ENCODE data around the gene STING1. TPM values are rescaled to one million over a fixed set of nuclear protein-coding genes. Genes with fewer than 3 reads are reported as not detected.

The STING1 gene
- total and polyA plus RNA-seq, 2 of the 8 experiments (the other 6 are each of a cell fraction or from before 2014, with no cell fraction given): 0.26 to 0.47 TPM

GRCh38 chr5:139462586-139463276 lies 19.8 kb downstream of the STING1 start, which contains the start of gene ECSCR:
Gene ECSCR (minus strand): TSS chr5:139462743. CDS start chr5:139462670, 73 bp downstream.
- Histone ChIP-seq H4K5ac (ENCODE audit: insufficient read length, low read depth, low read length) (no peak within 1 kb of the TSS), H3K27me3 (replicated peaks in 1 of 4; ENCODE audit: control insufficient read depth in 3 of 4, extremely low read depth in 1 of 4, insufficient read depth in 3 of 4, low read length in 3 of 4) (no peaks in the 10 kb centered on the region), H2BK12ac (ENCODE audit: low read depth, low read length) (peak within 1 kb of the TSS; percentile 96; the same call in 1 of the 2 replicates), H4K8ac (ENCODE audit: extremely low read depth, insufficient read depth, low read length) (no peak within 1 kb of the TSS), H3K4ac (replicated peaks; ENCODE audit: insufficient read length, low read depth, low read length) (no peak within 1 kb of the TSS), H2AK5ac (ENCODE audit: low read depth, low read length) (peak within 1 kb of the TSS; percentile 68; the same call in 1 of the 2 replicates), H3K27ac (ENCODE audit: low read depth, low read length) (no peak within 1 kb of the TSS), H3K23ac (ENCODE audit: insufficient read length) (no peak within 1 kb of the TSS), H3K4me1 (replicated peaks in 1 of 4; ENCODE audit: control insufficient read depth in 3 of 4, insufficient read depth in 4 of 4, low read length in 3 of 4) (peaks cover 5 to 15% (median 12%) of the 10 kb centered on the region in 4 experiments; a peak in 6 of 7 replicates), H2AFZ (ENCODE audit: low read length) (peak within 1 kb of the TSS; percentile 13; the same call in 1 of the 2 replicates), H2BK20ac (ENCODE audit: low read length) (peak within 1 kb of the TSS; percentile 86), H3K56ac (replicated peaks; ENCODE audit: insufficient read length, low read depth, low read length) (no peak within 1 kb of the TSS), H3K23me2 (ENCODE audit: low read depth, low read length) (no peaks in the 10 kb centered on the region), H3K9ac (replicated peaks in 1 of 4; ENCODE audit: extremely low read depth in 1 of 4, low read depth in 3 of 4, low read length in 3 of 4) (no peak within 1 kb of the TSS), H2BK120ac (replicated peaks; ENCODE audit: low read depth, low read length) (no peak within 1 kb of the TSS), H3K18ac (ENCODE audit: extremely low read depth, low read length) (peak within 1 kb of the TSS; percentile 55), H3K79me2 (ENCODE audit: control insufficient read depth in 1 of 2, insufficient read depth in 2 of 2, low read length in 2 of 2) (no peaks in the 10 kb centered on the region), H3K79me1 (ENCODE audit: low read depth, low read length) (no peaks in the 10 kb centered on the region), H3K4me2 (ENCODE audit: insufficient read depth in 1 of 2, low read depth in 2 of 2, low read length in 2 of 2) (peak within 1 kb of the TSS; percentile 32 to 39; a peak in 2 of 4 replicates), H4K91ac (replicated peaks; ENCODE audit: insufficient read length, low read length) (peak within 1 kb of the TSS; percentile 60), H3K14ac (ENCODE audit: insufficient read length) (no peak within 1 kb of the TSS), H2BK5ac (ENCODE audit: low read depth, low read length) (peak within 1 kb of the TSS; percentile 76; the same call in 1 of the 2 replicates), H4K20me1 (replicated peaks in 1 of 2; ENCODE audit: control insufficient read depth in 1 of 2, insufficient read depth in 2 of 2, low read length in 2 of 2) (no peaks in the 10 kb centered on the region), H3K9me3 (ENCODE audit: insufficient read depth in 2 of 2, low read depth in 1 of 2, low read length in 1 of 2) (no peaks in the 10 kb centered on the region), H3K4me3 (ENCODE audit: extremely low read depth in 1 of 4, insufficient read depth in 2 of 4, low read depth in 3 of 4, low read length in 4 of 4) (no peak within 1 kb of the TSS), H3K36me3 (ENCODE audit: control insufficient read depth in 2 of 4, insufficient read depth in 4 of 4, low read length in 3 of 4) (no peaks in the 10 kb centered on the region), H2BK15ac (ENCODE audit: low read length) (peak within 1 kb of the TSS; percentile 92; the same call in 1 of the 2 replicates)
- DNase-seq (ENCODE audit: low read depth in 1 of 2, low spot score in 2 of 2): no peak
- CTCF ChIA-PET (ENCODE audit: partially characterized antibody): interaction anchor here (0.8 to 1.7 kb wide), 7 partner anchors 8 to 51 kb away, joined by 3 to 13 read pairs (median 4); partner anchors contain the start of genes SMIM33 and STING1
- POLR2A ChIA-PET (ENCODE audit: partially characterized antibody): interaction anchor here (0.7 to 1.9 kb wide), 6 partner anchors 14 to 60 kb away, joined by 3 to 6 read pairs (median 4); partner anchors contain the start of genes DNAJC18 and STING1
- TF ChIP-seq E2F6 (IDR thresholded peaks at IDR 0.05) (peak; percentile 25; the same call in 1 of the 2 replicates), EGR1 (IDR thresholded peaks at IDR 0.05; ENCODE audit: borderline replicate concordance, low read depth, low read length) (no peak), TEAD4 (IDR thresholded peaks at IDR 0.05; ENCODE audit: low read depth, low read length) (peak; percentile 82)
- FAIRE-seq: no peak
- WGBS, 2 experiments (ENCODE audit: extremely low coverage in 1 of 2, insufficient coverage in 1 of 2, insufficient read length in 1 of 2, insufficient replicate concordance in 2 of 2, low coverage in 1 of 2, low lambda C conversion rate in 2 of 2, missing lambda C conversion rate in 1 of 2): 80% methylated on average over 9 of the region's 10 CpGs; no CpG with 5 or more reads in 1 of the 2 experiments
